ENCODE data around the gene SORCS1. TPM values are rescaled to one million over a fixed set of nuclear protein-coding genes. Genes with fewer than 3 reads are reported as not detected.

SORCS1 gene
- polyA plus RNA-seq, 1 donor (not counting 4 experiments of a cell fraction or from before 2014, with no cell fraction given), result not detected

DNA sequence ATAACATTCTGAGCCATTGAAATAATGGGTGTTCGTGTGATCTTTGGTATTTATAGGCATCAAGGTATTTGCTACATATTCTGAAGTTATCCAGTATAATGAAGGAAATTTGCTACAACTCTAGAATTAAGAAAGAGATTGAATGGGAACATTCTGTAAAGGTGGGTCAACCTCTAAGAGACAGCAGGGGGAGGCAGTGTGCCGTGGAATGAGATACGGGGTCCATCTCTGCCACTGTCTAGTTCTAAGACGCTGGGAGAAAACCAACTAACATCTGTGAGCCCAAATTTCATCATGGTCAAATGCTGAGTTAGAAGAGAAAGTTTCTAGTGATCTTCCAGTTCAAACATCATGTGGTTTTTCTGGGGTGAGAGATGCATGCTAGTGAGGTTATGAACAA lies 368.9 kb downstream of the SORCS1 start:
- dilution Hi-C loops (cut with MboI; ENCODE audit: extremely low pct_ligation_motif_present, low sequenced_read_pairs), result no loop called here
- no peak overlapping the region for H3K9ac ChIP-seq (ENCODE audit: control insufficient read depth, extremely low read depth, insufficient read depth, low read length)
- TF ChIP-seq, protein P1, sequence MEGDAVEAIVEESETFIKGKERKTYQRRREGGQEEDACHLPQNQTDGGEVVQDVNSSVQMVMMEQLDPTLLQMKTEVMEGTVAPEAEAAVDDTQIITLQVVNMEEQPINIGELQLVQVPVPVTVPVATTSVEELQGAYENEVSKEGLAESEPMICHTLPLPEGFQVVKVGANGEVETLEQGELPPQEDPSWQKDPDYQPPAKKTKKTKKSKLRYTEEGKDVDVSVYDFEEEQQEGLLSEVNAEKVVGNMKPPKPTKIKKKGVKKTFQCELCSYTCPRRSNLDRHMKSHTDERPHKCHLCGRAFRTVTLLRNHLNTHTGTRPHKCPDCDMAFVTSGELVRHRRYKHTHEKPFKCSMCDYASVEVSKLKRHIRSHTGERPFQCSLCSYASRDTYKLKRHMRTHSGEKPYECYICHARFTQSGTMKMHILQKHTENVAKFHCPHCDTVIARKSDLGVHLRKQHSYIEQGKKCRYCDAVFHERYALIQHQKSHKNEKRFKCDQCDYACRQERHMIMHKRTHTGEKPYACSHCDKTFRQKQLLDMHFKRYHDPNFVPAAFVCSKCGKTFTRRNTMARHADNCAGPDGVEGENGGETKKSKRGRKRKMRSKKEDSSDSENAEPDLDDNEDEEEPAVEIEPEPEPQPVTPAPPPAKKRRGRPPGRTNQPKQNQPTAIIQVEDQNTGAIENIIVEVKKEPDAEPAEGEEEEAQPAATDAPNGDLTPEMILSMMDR (optimal IDR thresholded peaks at IDR 0.05 in 1 of 3, IDR thresholded peaks at IDR 0.05 in 1 of 3, conservative IDR thresholded peaks at IDR 0.05 in 1 of 3; ENCODE audit: extremely low read depth in 1 of 3, insufficient read depth in 2 of 3, low read length in 3 of 3), result no peak
- no peak for TF ChIP-seq EZH2 (IDR thresholded peaks at IDR 0.05; ENCODE audit: low read length)
- H3K9me3 ChIP-seq (ENCODE audit: control insufficient read depth, low read depth, low read length), result no peaks in the 10 kb centered on the region
- no peak overlapping the region for H3K27ac ChIP-seq (ENCODE audit: control insufficient read depth, insufficient read depth, low read length)
- no peaks in the 10 kb centered on the region for H3K27me3 ChIP-seq (ENCODE audit: control insufficient read depth, extremely low read depth, insufficient read depth, low read length)
- no peak overlapping the region for H3K4me2 ChIP-seq (ENCODE audit: control insufficient read depth, extremely low read depth, insufficient read depth, low read depth, low read length)
- H3K4me1 ChIP-seq (ENCODE audit: control insufficient read depth, extremely low read depth, insufficient read depth, low read length), result no peaks in the 10 kb centered on the region
- H3K79me2 ChIP-seq (ENCODE audit: control insufficient read depth, insufficient read depth, low read length), result no peaks in the 10 kb centered on the region
- no peak for FAIRE-seq
- H3K4me3 ChIP-seq (ENCODE audit: control insufficient read depth in 2 of 3, extremely low read depth in 1 of 3, insufficient read depth in 2 of 3, low read depth in 1 of 3, low read length in 3 of 3), result no peak overlapping the region
- no peaks in the 10 kb centered on the region for H4K20me1 ChIP-seq (ENCODE audit: control insufficient read depth, extremely low read depth, insufficient read depth, low read length)
- H3K9me1 ChIP-seq (ENCODE audit: control insufficient read depth, extremely low read depth, insufficient read depth, low read length), result no peaks in the 10 kb centered on the region
- H3K36me3 ChIP-seq (ENCODE audit: control insufficient read depth in 2 of 2, extremely low read depth in 1 of 2, insufficient read depth in 2 of 2, low read length in 2 of 2), result no peaks in the 10 kb centered on the region
- no peak for DNase-seq (ENCODE audit: low read depth, low spot score)
- no peak overlapping the region for H2AFZ ChIP-seq (ENCODE audit: control insufficient read depth, low read length)

DNA sequence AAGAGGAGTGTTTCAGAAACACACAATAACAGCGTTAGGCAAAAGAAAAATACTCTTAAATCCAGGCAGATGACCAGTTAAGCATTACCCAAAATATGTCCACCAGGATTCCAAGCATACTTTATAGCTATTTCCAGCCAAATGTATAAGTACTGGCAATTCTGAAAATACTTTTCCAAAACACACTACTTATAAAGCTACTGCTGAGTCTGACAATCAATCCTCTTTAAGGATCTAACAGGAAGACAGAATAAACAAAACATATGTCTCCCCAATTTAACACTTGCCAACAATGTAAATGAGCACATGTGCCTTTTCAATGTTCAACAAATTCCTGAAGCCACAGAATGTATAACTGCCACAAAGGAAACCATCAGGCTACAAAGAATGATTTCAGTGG lies 370.9 kb downstream of the SORCS1 start:
- Histone ChIP-seq H3K9me3 (ENCODE audit: control insufficient read depth, low read depth, low read length) (no peaks in the 10 kb centered on the region), H3K4me1 (ENCODE audit: control insufficient read depth, extremely low read depth, insufficient read depth, low read length) (no peaks in the 10 kb centered on the region), H3K4me3 (ENCODE audit: control insufficient read depth in 2 of 3, extremely low read depth in 1 of 3, insufficient read depth in 2 of 3, low read depth in 1 of 3, low read length in 3 of 3) (no peak overlapping the region), H2AFZ (ENCODE audit: control insufficient read depth, low read length) (no peak overlapping the region), H3K4me2 (ENCODE audit: control insufficient read depth, extremely low read depth, insufficient read depth, low read depth, low read length) (no peak overlapping the region), H3K27me3 (ENCODE audit: control insufficient read depth, extremely low read depth, insufficient read depth, low read length) (no peaks in the 10 kb centered on the region), H4K20me1 (ENCODE audit: control insufficient read depth, extremely low read depth, insufficient read depth, low read length) (no peaks in the 10 kb centered on the region), H3K27ac (ENCODE audit: control insufficient read depth, insufficient read depth, low read length) (no peak overlapping the region), H3K79me2 (ENCODE audit: control insufficient read depth, insufficient read depth, low read length) (no peaks in the 10 kb centered on the region), H3K9ac (ENCODE audit: control insufficient read depth, extremely low read depth, insufficient read depth, low read length) (no peak overlapping the region), H3K36me3 (ENCODE audit: control insufficient read depth in 2 of 2, extremely low read depth in 1 of 2, insufficient read depth in 2 of 2, low read length in 2 of 2) (no peaks in the 10 kb centered on the region), H3K9me1 (ENCODE audit: control insufficient read depth, extremely low read depth, insufficient read depth, low read length) (no peaks in the 10 kb centered on the region)
- no peak for DNase-seq (ENCODE audit: low read depth, low spot score)
- TF ChIP-seq, protein P1 (optimal IDR thresholded peaks at IDR 0.05 in 1 of 3, IDR thresholded peaks at IDR 0.05 in 1 of 3, conservative IDR thresholded peaks at IDR 0.05 in 1 of 3; ENCODE audit: extremely low read depth in 1 of 3, insufficient read depth in 2 of 3, low read length in 3 of 3), result no peak
- no peak for TF ChIP-seq EZH2 (IDR thresholded peaks at IDR 0.05; ENCODE audit: low read length)
- FAIRE-seq, result no peak
- dilution Hi-C loops (cut with MboI; ENCODE audit: extremely low pct_ligation_motif_present, low sequenced_read_pairs), result no loop called here

All from keratinocyte (primary cell).